ENCODE data around the gene MEDAG. TPM values are rescaled to one million over a fixed set of nuclear protein-coding genes. Genes with fewer than 3 reads are reported as not detected.

Gene MEDAG
- total and polyA plus RNA-seq, 2 experiments from 2014 or later = 1.7 to 2.0 TPM

DNA sequence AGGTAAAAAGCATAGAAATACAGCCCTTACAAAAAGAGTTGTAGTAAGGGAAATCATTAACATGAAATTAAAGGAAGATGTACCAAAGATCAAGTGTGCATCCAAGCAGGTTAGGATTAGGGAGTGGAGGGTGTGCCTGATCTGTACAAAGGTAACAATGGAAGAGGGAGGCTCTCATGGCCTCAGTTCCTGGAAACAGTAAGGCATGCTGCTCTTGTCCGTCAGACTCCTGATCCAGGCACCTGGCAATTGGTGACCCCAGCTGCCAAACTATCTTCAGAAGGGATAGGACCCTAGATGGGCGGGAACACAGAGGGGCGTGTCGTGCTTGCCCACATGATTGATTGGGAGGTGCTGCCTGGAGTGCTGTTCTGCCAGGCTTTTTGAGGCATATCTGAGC lies 30.9 kb downstream of the MEDAG start:
- H2AFZ ChIP-seq = no peak overlapping the region
- no peak for TF ChIP-seq JUNB (IDR thresholded peaks at IDR 0.05; ENCODE audit: unreplicated experiment)
- TF ChIP-seq, protein P1, sequence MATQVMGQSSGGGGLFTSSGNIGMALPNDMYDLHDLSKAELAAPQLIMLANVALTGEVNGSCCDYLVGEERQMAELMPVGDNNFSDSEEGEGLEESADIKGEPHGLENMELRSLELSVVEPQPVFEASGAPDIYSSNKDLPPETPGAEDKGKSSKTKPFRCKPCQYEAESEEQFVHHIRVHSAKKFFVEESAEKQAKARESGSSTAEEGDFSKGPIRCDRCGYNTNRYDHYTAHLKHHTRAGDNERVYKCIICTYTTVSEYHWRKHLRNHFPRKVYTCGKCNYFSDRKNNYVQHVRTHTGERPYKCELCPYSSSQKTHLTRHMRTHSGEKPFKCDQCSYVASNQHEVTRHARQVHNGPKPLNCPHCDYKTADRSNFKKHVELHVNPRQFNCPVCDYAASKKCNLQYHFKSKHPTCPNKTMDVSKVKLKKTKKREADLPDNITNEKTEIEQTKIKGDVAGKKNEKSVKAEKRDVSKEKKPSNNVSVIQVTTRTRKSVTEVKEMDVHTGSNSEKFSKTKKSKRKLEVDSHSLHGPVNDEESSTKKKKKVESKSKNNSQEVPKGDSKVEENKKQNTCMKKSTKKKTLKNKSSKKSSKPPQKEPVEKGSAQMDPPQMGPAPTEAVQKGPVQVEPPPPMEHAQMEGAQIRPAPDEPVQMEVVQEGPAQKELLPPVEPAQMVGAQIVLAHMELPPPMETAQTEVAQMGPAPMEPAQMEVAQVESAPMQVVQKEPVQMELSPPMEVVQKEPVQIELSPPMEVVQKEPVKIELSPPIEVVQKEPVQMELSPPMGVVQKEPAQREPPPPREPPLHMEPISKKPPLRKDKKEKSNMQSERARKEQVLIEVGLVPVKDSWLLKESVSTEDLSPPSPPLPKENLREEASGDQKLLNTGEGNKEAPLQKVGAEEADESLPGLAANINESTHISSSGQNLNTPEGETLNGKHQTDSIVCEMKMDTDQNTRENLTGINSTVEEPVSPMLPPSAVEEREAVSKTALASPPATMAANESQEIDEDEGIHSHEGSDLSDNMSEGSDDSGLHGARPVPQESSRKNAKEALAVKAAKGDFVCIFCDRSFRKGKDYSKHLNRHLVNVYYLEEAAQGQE (IDR thresholded peaks at IDR 0.05; ENCODE audit: unreplicated experiment) = no peak
- TF ChIP-seq ZNF114 (CRISPR knock-in tag; IDR thresholded peaks at IDR 0.05) = no peak
- TF ChIP-seq, protein P2, sequence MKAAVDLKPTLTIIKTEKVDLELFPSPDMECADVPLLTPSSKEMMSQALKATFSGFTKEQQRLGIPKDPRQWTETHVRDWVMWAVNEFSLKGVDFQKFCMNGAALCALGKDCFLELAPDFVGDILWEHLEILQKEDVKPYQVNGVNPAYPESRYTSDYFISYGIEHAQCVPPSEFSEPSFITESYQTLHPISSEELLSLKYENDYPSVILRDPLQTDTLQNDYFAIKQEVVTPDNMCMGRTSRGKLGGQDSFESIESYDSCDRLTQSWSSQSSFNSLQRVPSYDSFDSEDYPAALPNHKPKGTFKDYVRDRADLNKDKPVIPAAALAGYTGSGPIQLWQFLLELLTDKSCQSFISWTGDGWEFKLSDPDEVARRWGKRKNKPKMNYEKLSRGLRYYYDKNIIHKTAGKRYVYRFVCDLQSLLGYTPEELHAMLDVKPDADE (IDR thresholded peaks at IDR 0.05) = no peak
- TF ChIP-seq, protein P3, sequence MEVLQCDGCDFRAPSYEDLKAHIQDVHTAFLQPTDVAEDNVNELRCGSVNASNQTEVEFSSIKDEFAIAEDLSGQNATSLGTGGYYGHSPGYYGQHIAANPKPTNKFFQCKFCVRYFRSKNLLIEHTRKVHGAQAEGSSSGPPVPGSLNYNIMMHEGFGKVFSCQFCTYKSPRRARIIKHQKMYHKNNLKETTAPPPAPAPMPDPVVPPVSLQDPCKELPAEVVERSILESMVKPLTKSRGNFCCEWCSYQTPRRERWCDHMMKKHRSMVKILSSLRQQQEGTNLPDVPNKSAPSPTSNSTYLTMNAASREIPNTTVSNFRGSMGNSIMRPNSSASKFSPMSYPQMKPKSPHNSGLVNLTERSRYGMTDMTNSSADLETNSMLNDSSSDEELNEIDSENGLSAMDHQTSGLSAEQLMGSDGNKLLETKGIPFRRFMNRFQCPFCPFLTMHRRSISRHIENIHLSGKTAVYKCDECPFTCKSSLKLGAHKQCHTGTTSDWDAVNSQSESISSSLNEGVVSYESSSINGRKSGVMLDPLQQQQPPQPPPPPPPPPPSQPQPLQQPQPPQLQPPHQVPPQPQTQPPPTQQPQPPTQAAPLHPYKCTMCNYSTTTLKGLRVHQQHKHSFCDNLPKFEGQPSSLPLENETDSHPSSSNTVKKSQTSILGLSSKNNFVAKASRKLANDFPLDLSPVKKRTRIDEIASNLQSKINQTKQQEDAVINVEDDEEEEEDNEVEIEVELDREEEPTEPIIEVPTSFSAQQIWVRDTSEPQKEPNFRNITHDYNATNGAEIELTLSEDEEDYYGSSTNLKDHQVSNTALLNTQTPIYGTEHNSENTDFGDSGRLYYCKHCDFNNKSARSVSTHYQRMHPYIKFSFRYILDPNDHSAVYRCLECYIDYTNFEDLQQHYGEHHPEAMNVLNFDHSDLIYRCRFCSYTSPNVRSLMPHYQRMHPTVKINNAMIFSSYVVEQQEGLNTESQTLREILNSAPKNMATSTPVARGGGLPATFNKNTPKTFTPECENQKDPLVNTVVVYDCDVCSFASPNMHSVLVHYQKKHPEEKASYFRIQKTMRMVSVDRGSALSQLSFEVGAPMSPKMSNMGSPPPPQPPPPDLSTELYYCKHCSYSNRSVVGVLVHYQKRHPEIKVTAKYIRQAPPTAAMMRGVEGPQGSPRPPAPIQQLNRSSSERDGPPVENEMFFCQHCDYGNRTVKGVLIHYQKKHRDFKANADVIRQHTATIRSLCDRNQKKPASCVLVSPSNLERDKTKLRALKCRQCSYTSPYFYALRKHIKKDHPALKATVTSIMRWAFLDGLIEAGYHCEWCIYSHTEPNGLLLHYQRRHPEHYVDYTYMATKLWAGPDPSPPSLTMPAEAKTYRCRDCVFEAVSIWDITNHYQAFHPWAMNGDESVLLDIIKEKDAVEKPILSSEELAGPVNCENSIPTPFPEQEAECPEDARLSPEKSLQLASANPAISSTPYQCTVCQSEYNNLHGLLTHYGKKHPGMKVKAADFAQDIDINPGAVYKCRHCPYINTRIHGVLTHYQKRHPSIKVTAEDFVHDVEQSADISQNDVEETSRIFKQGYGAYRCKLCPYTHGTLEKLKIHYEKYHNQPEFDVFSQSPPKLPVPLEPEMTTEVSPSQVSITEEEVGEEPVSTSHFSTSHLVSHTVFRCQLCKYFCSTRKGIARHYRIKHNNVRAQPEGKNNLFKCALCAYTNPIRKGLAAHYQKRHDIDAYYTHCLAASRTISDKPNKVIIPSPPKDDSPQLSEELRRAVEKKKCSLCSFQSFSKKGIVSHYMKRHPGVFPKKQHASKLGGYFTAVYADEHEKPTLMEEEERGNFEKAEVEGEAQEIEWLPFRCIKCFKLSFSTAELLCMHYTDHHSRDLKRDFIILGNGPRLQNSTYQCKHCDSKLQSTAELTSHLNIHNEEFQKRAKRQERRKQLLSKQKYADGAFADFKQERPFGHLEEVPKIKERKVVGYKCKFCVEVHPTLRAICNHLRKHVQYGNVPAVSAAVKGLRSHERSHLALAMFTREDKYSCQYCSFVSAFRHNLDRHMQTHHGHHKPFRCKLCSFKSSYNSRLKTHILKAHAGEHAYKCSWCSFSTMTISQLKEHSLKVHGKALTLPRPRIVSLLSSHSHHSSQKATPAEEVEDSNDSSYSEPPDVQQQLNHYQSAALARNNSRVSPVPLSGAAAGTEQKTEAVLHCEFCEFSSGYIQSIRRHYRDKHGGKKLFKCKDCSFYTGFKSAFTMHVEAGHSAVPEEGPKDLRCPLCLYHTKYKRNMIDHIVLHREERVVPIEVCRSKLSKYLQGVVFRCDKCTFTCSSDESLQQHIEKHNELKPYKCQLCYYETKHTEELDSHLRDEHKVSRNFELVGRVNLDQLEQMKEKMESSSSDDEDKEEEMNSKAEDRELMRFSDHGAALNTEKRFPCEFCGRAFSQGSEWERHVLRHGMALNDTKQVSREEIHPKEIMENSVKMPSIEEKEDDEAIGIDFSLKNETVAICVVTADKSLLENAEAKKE (CRISPR knock-in tag; IDR thresholded peaks at IDR 0.05) = no peak
- no peak for TF ChIP-seq STAT1 (IDR thresholded peaks at IDR 0.05; ENCODE audit: unreplicated experiment)
- no peak for TF ChIP-seq EZH2phosphoT487 (IDR thresholded peaks at IDR 0.05; ENCODE audit: unreplicated experiment)
- TF ChIP-seq NANOG (IDR thresholded peaks at IDR 0.05; ENCODE audit: borderline replicate concordance) = no peak
- no peak for TF ChIP-seq POLR2AphosphoS5 (IDR thresholded peaks at IDR 0.05; ENCODE audit: low read depth)
- no peak for TF ChIP-seq CREB1 (CRISPR knock-in tag; IDR thresholded peaks at IDR 0.05; ENCODE audit: low read depth)
- TF ChIP-seq EZH2 (IDR thresholded peaks at IDR 0.05; ENCODE audit: low read depth, unreplicated experiment) = no peak
- TF ChIP-seq ZNF331 (CRISPR knock-in tag; IDR thresholded peaks at IDR 0.05; ENCODE audit: low read depth) = no peak
- TF ChIP-seq, protein P4, sequence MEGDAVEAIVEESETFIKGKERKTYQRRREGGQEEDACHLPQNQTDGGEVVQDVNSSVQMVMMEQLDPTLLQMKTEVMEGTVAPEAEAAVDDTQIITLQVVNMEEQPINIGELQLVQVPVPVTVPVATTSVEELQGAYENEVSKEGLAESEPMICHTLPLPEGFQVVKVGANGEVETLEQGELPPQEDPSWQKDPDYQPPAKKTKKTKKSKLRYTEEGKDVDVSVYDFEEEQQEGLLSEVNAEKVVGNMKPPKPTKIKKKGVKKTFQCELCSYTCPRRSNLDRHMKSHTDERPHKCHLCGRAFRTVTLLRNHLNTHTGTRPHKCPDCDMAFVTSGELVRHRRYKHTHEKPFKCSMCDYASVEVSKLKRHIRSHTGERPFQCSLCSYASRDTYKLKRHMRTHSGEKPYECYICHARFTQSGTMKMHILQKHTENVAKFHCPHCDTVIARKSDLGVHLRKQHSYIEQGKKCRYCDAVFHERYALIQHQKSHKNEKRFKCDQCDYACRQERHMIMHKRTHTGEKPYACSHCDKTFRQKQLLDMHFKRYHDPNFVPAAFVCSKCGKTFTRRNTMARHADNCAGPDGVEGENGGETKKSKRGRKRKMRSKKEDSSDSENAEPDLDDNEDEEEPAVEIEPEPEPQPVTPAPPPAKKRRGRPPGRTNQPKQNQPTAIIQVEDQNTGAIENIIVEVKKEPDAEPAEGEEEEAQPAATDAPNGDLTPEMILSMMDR (conservative IDR thresholded peaks at IDR 0.05; ENCODE audit: low read depth in 2 of 2) = no peak
- H4K20me1 ChIP-seq (replicated peaks; ENCODE audit: insufficient read depth) = no peaks in the 10 kb centered on the region
- peaks cover 14% of the 10 kb centered on the region for H3K4me1 Mint-ChIP-seq
- no peaks in the 10 kb centered on the region for H3K9me2 ChIP-seq (ENCODE audit: insufficient read depth)
- no peak overlapping the region for H3K4me3 ChIP-seq
- H3K4me2 ChIP-seq = no peak overlapping the region
- no peaks in the 10 kb centered on the region for H3K36me3 Mint-ChIP-seq (ENCODE audit: low read depth)
- H3F3A ChIP-seq (replicated peaks; ENCODE audit: low read depth) = no peaks in the 10 kb centered on the region
- no peaks in the 10 kb centered on the region for H3K36me3 ChIP-seq (ENCODE audit: insufficient read depth)
- DNase-seq (ENCODE audit: low spot score) = no peak
- no peaks in the 10 kb centered on the region for H3K79me2 ChIP-seq (replicated peaks; ENCODE audit: insufficient read depth)
- H3K4me3 Mint-ChIP-seq = no peak overlapping the region
- H3K4me1 ChIP-seq (ENCODE audit: insufficient read depth) = no peaks in the 10 kb centered on the region
- no peak overlapping the region for H3K27ac ChIP-seq (ENCODE audit: low read depth)
- peaks cover 18% of the 10 kb centered on the region for H3K27me3 ChIP-seq (ENCODE audit: insufficient read depth)
- peaks cover 7% of the 10 kb centered on the region for H3K27me3 Mint-ChIP-seq (ENCODE audit: insufficient read depth, low read depth, poor library complexity)
- no peak for ATAC-seq
- no peak overlapping the region for H3K27ac Mint-ChIP-seq
- H3K9me3 Mint-ChIP-seq = no peaks in the 10 kb centered on the region
